DND-41 (cell line): Measurements from ENCODE around the gene RAMP1.

Experiments used
- ATAC-seq: fragments of 200-7000 bp; cut with Tn5 transposase; 3 replicates; pipeline ENCODE4 v1.9.1; 2021; ENCODE audit warnings: low read depth; ENCODE audit not compliant: insufficient read depth
- DNase-seq: peaks from one replicate; pipeline ENCODE4 v3.0.0-alpha.2; 2020
- H2AFZ ChIP-seq: 2 replicates; pipeline ENCODE4 v1.6.0; 2012; ENCODE audit warnings: low read depth, low read length
- H3K27ac ChIP-seq: 2 replicates; pipeline ENCODE4 v1.5.1; 2012; ENCODE audit warnings: low read length, inconsistent platforms
- H3K27me3 ChIP-seq: fragments of 200-600 bp; sonication (generic); 2 replicates; pipeline ENCODE4 v1.6.0; 2012; ENCODE audit warnings: low read length, mild to moderate bottlenecking, inconsistent platforms; ENCODE audit not compliant: insufficient read depth, poor library complexity
- H3K36me3 ChIP-seq: 2 replicates; pipeline ENCODE4 v1.5.1; 2012; ENCODE audit warnings: low read length, inconsistent platforms; ENCODE audit not compliant: insufficient read depth
- H3K4me1 ChIP-seq: 2 replicates; pipeline ENCODE4 v1.5.1; 2012; ENCODE audit warnings: mild to moderate bottlenecking, low read length; ENCODE audit not compliant: insufficient read depth
- H3K4me2 ChIP-seq: 2 replicates; pipeline ENCODE4 v1.6.0; 2012; ENCODE audit warnings: mild to moderate bottlenecking, moderate library complexity, low read length, inconsistent platforms; ENCODE audit not compliant: insufficient read depth
- H3K4me3 ChIP-seq, 2 experiments: fragments of 200-600 bp in 1 of 2; shearing (Covaris generic) in 1 of 2; 2 replicates each; pipeline ENCODE4 v1.5.1; 2012 to 2016; ENCODE audit warnings: inconsistent platforms in 2 of 2, low read length in 2 of 2, mild to moderate bottlenecking in 2 of 2, low read depth in 1 of 2, moderate library complexity in 1 of 2
- H3K79me2 ChIP-seq: 2 replicates; pipeline ENCODE4 v1.6.0; 2012; ENCODE audit warnings: low read length, inconsistent platforms; ENCODE audit not compliant: insufficient read depth
- H3K9ac ChIP-seq: 2 replicates; pipeline ENCODE4 v1.6.0; 2012; ENCODE audit warnings: low read depth, mild to moderate bottlenecking, inconsistent platforms, low read length, moderate library complexity
- H3K9me3 ChIP-seq: 2 replicates; pipeline ENCODE4 v1.5.1; 2012; ENCODE audit warnings: low read length, moderate library complexity, mild to moderate bottlenecking, inconsistent platforms; ENCODE audit not compliant: insufficient read depth, severe bottlenecking
- H4K20me1 ChIP-seq: 2 replicates; pipeline ENCODE4 v1.6.0; 2012; ENCODE audit warnings: low read length; ENCODE audit not compliant: insufficient read depth
- CTCF ChIP-seq: IDR thresholded peaks from 2 replicates; pipeline ENCODE4 v1.5.1; 2012; ENCODE audit warnings: borderline replicate concordance, low read length, moderate library complexity, mild to moderate bottlenecking; ENCODE audit not compliant: poor library complexity, severe bottlenecking; ENCODE audit errors: extremely low read depth
- EZH2 ChIP-seq: IDR thresholded peaks from 3 replicates; pipeline ENCODE4 v1.6.1; 2012; ENCODE audit warnings: borderline replicate concordance, low read depth, mild to moderate bottlenecking, moderate library complexity, low read length, inconsistent platforms; ENCODE audit not compliant: severe bottlenecking

The RAMP1 gene

DNA sequence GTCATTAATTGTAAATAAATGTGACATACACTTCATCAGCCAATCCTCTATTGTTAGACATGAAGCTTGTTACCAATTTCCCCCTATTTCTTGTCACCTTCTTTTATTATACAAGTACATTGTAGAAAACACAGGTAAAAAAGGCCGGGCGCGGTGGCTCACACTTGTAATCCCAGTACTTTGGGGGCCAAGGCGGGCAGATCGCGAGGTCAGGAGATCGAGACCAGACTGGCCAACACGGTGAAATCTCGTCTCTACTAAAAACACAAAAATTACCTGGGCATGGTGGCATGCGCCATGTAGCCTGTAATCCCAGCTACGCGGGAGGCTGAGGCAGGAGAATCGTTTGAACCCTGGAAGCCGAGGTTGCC is 64.7 kb downstream of the RAMP1 start:
- H3K4me3 ChIP-seq, result no peak overlapping the region
- H3K79me2 ChIP-seq, result no peaks in the 10 kb centered on the region
- H3K36me3 ChIP-seq, result no peaks in the 10 kb centered on the region
- DNase-seq, result no peak
- H3K9ac ChIP-seq, result no peak overlapping the region
- H3K27me3 ChIP-seq, result no peaks in the 10 kb centered on the region
- H2AFZ ChIP-seq, result no peak overlapping the region
- H4K20me1 ChIP-seq, result no peaks in the 10 kb centered on the region; the same call in 1 of the 2 replicates
- no peaks in the 10 kb centered on the region for H3K9me3 ChIP-seq
- no peak for TF ChIP-seq EZH2
- H3K27ac ChIP-seq, result no peak overlapping the region
- H3K4me1 ChIP-seq, result no peaks in the 10 kb centered on the region
- no peak overlapping the region for H3K4me2 ChIP-seq
- ATAC-seq, result no peak

GRCh38 chr2:237927135-237927534 is 67.7 kb downstream of the RAMP1 start:
- ATAC-seq (no peak), DNase-seq (no peak)
- TF ChIP-seq CTCF (no peak), EZH2 (no peak)
- no peaks in the 10 kb centered on the region for H3K27me3 ChIP-seq
- no peak overlapping the region for H3K4me3 ChIP-seq
- no peaks in the 10 kb centered on the region for H3K36me3 ChIP-seq
- H3K27ac ChIP-seq, result no peak overlapping the region
- H3K4me1 ChIP-seq, result no peaks in the 10 kb centered on the region
- no peak overlapping the region for H2AFZ ChIP-seq
- H4K20me1 ChIP-seq, result no peaks in the 10 kb centered on the region
- no peak overlapping the region for H3K4me2 ChIP-seq
- peaks cover 7% of the 10 kb centered on the region for H3K9me3 ChIP-seq
- H3K9ac ChIP-seq, result no peak overlapping the region
- no peaks in the 10 kb centered on the region for H3K79me2 ChIP-seq

DNA sequence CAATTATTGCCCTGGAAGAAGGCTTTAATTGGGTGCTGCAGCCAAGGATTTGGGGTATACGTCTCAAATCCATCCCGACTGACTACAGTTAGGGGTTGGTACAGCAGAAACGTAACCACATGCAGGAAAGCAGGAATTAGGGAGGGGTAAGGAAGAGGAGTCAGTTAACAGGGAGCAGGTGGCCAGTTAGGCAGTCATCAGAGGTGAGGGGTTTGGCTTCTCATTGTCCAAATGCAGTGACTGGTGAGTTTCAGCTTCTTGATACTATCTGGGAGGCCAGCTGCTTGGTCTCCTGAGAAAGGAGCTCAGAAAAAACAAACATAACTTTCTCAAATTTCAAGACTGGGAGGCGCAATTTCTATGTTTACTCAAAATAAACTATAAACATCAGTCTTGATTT is 68.6 kb downstream of the RAMP1 start:
- Histone ChIP-seq H4K20me1 (no peaks in the 10 kb centered on the region), H3K9ac (no peak overlapping the region), H3K4me3 (no peak overlapping the region), H3K79me2 (no peaks in the 10 kb centered on the region), H3K4me1 (no peaks in the 10 kb centered on the region), H3K9me3 (peaks cover 7% of the 10 kb centered on the region), H3K27me3 (no peaks in the 10 kb centered on the region), H2AFZ (no peak overlapping the region), H3K36me3 (no peaks in the 10 kb centered on the region), H3K4me2 (no peak overlapping the region), H3K27ac (no peak overlapping the region)
- DNase-seq (no peak), ATAC-seq (no peak)
- TF ChIP-seq EZH2 (no peak), CTCF (no peak)

- no peak overlapping the region for H3K4me2 ChIP-seq
- H3K9me3 ChIP-seq, result peaks cover 7% of the 10 kb centered on the region
- H3K79me2 ChIP-seq, result no peaks in the 10 kb centered on the region
- H3K4me3 ChIP-seq, result no peak overlapping the region
- H4K20me1 ChIP-seq, result no peaks in the 10 kb centered on the region
- H3K36me3 ChIP-seq, result no peaks in the 10 kb centered on the region
- H2AFZ ChIP-seq, result no peak overlapping the region
- no peak overlapping the region for H3K9ac ChIP-seq
- no peak for TF ChIP-seq EZH2
- no peak for TF ChIP-seq CTCF
- H3K4me1 ChIP-seq, result no peaks in the 10 kb centered on the region
- DNase-seq, result no peak
- no peaks in the 10 kb centered on the region for H3K27me3 ChIP-seq
- ATAC-seq, result no peak
- no peak overlapping the region for H3K27ac ChIP-seq
These were observed 70.6 kb downstream of the RAMP1 start for GRCh38 chr2:237929979-237930378.
